Measurements from ENCODE around the gene SAFB.

DNA sequence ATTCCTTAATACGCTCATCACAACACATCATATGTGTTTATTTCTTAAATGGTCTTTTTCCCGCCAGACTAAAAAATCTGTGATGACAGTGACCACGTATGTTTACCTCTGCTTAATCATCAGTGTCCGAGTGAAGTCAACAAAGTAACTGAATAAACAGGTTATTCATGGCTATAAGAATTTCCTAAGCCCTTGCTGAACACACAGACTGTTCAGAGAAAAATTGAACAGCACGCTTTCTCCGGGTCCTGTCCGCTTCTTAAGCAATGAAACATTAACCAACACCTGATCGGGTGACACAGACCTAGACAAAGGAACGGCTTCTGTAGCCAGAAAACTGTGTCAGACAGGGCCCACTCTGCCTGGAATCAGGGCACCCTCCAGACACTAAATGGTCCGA lies 14.6 kb upstream of the SAFB start:
- TF ChIP-seq, protein P1, sequence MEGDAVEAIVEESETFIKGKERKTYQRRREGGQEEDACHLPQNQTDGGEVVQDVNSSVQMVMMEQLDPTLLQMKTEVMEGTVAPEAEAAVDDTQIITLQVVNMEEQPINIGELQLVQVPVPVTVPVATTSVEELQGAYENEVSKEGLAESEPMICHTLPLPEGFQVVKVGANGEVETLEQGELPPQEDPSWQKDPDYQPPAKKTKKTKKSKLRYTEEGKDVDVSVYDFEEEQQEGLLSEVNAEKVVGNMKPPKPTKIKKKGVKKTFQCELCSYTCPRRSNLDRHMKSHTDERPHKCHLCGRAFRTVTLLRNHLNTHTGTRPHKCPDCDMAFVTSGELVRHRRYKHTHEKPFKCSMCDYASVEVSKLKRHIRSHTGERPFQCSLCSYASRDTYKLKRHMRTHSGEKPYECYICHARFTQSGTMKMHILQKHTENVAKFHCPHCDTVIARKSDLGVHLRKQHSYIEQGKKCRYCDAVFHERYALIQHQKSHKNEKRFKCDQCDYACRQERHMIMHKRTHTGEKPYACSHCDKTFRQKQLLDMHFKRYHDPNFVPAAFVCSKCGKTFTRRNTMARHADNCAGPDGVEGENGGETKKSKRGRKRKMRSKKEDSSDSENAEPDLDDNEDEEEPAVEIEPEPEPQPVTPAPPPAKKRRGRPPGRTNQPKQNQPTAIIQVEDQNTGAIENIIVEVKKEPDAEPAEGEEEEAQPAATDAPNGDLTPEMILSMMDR (conservative IDR thresholded peaks at IDR 0.05) = no peak
- no peak for TF ChIP-seq ZFX (IDR thresholded peaks at IDR 0.05)
